KMS-11 (cell line): ENCODE measurements around the gene CDK10.
"Not testable (repeated sequence)": the region's sequence is repeated elsewhere in the genome, so short reads cannot be mapped to it uniquely, and the experiment has no call there.

Source experiments
- H2AFZ ChIP-seq: fragments of 200-600 bp; sonication (generic); 2 replicates; pipeline ENCODE4 v1.6.1; 2016; ENCODE audit warnings: antibody characterized with exemption, mixed run types, low read depth
- H3K27ac ChIP-seq: fragments of 200-600 bp; sonication (generic); 2 replicates; pipeline ENCODE4 v1.6.1; 2016; ENCODE audit warnings: mild to moderate bottlenecking, mixed run types
- H3K27me3 ChIP-seq: fragments of 200-600 bp; sonication (generic); 2 replicates; pipeline ENCODE4 v1.6.1; 2017; ENCODE audit warnings: mild to moderate bottlenecking, low read depth, mixed run types, moderate library complexity; ENCODE audit not compliant: insufficient read depth
- H3K36me3 ChIP-seq: fragments of 200-600 bp; sonication (generic); 2 replicates; pipeline ENCODE4 v1.6.1; 2017; ENCODE audit warnings: mild to moderate bottlenecking, mixed run types; ENCODE audit not compliant: insufficient read depth
- H3K4me1 ChIP-seq: fragments of 200-600 bp; sonication (generic); 2 replicates; pipeline ENCODE4 v1.6.1; 2016; ENCODE audit warnings: mild to moderate bottlenecking, low read depth, mixed run types; ENCODE audit not compliant: poor library complexity, severe bottlenecking
- H3K4me2 ChIP-seq: fragments of 200-600 bp; sonication (generic); 2 replicates; pipeline ENCODE4 v1.7.0; 2016; ENCODE audit warnings: mild to moderate bottlenecking, mixed run types
- H3K4me3 ChIP-seq: fragments of 200-600 bp; sonication (generic); IDR thresholded peaks from 2 replicates; pipeline ENCODE4 v1.6.1; 2017; ENCODE audit warnings: low read depth, low read length, mixed read lengths; ENCODE audit not compliant: insufficient read depth
- H3K79me2 ChIP-seq: fragments of 200-600 bp; sonication (generic); 2 replicates; pipeline ENCODE4 v1.6.1; 2016; ENCODE audit warnings: low read depth, mixed run types; ENCODE audit not compliant: insufficient read depth
- H3K9ac ChIP-seq: fragments of 200-600 bp; sonication (generic); 2 replicates; pipeline ENCODE4 v1.6.1; 2016; ENCODE audit warnings: mild to moderate bottlenecking, mixed run types
- H4K20me1 ChIP-seq: fragments of 200-600 bp; sonication (generic); 2 replicates; pipeline ENCODE4 v1.6.1; 2016; ENCODE audit warnings: mild to moderate bottlenecking, mixed run types; ENCODE audit not compliant: insufficient read depth
- CTCF ChIP-seq: fragments of 200-600 bp; sonication (generic); conservative IDR thresholded peaks from 2 replicates; pipeline ENCODE4 v1.6.1; 2017; ENCODE audit warnings: low read depth, mild to moderate bottlenecking, antibody characterized with exemption, low read length, moderate library complexity, mixed read lengths

Gene CDK10

GRCh38 chr16:89691986-89692569 is 5.6 kb downstream of the CDK10 start:
- peaks cover 21% of the 10 kb centered on the region for H3K79me2 ChIP-seq
- no peaks in the 10 kb centered on the region; the same call in 1 of the 2 replicates for H3K36me3 ChIP-seq
- H4K20me1 ChIP-seq, result no peaks in the 10 kb centered on the region
- H2AFZ ChIP-seq, result no peak overlapping the region
- no peak overlapping the region for H3K9ac ChIP-seq
- H3K27me3 ChIP-seq, result no peaks in the 10 kb centered on the region
- peaks cover 36% of the 10 kb centered on the region for H3K4me1 ChIP-seq
- H3K4me2 ChIP-seq, result no peak overlapping the region
- H3K4me3 ChIP-seq, result no peak overlapping the region
- H3K27ac ChIP-seq, result no peak overlapping the region
- TF ChIP-seq CTCF, result no peak

GRCh38 chr16:89693289-89693731 is 6.8 kb downstream of the CDK10 start:
- Histone ChIP-seq H4K20me1 (no peaks in the 10 kb centered on the region), H3K27ac (no peak overlapping the region), H3K79me2 (peaks cover 12% of the 10 kb centered on the region), H3K4me1 (peaks cover 25% of the 10 kb centered on the region), H3K27me3 (no peaks in the 10 kb centered on the region), H3K4me3 (no peak overlapping the region), H2AFZ (no peak overlapping the region), H3K4me2 (no peak overlapping the region), H3K36me3 (no peaks in the 10 kb centered on the region; the same call in 1 of the 2 replicates), H3K9ac (no peak overlapping the region)
- TF ChIP-seq CTCF, result no peak

GRCh38 chr16:89693931-89694783 is 7.7 kb downstream of the CDK10 start:
- H3K4me2 ChIP-seq, result no peak overlapping the region
- H3K27ac ChIP-seq, result no peak overlapping the region
- peaks cover 3% of the 10 kb centered on the region for H3K79me2 ChIP-seq
- no peaks in the 10 kb centered on the region for H3K36me3 ChIP-seq
- no peak for TF ChIP-seq CTCF
- H3K4me3 ChIP-seq, result no peak overlapping the region
- no peaks in the 10 kb centered on the region for H3K27me3 ChIP-seq
- H3K9ac ChIP-seq, result no peak overlapping the region
- no peaks in the 10 kb centered on the region for H4K20me1 ChIP-seq
- peaks cover 16% of the 10 kb centered on the region for H3K4me1 ChIP-seq
- H2AFZ ChIP-seq, result no peak overlapping the region

- not testable (repeated sequence) for H3K4me2 ChIP-seq, H4K20me1 ChIP-seq, H3K27me3 ChIP-seq, H2AFZ ChIP-seq, H3K79me2 ChIP-seq, H3K4me3 ChIP-seq, H3K36me3 ChIP-seq, H3K9ac ChIP-seq, H3K27ac ChIP-seq
- peaks cover 17% of the 10 kb centered on the region for H3K4me1 ChIP-seq
Observed at GRCh38 chr16:89694784-89695085, 8.2 kb downstream of the CDK10 start.
